Peyer's patch (tissue), 4 donors: ENCODE results near the gene PRPS2.

Experiments used
- CTCF ChIP-seq, 6 experiments: fragments of 450-650 bp in 4 of 6; fragments of 200-600 bp in 2 of 6; sonication (generic) in 1 of 6; IDR thresholded peaks; one replicate each; pipeline ENCODE4 v1.5.1; 2017 to 2019; ENCODE audit warnings: antibody characterized with exemption in 6 of 6, mild to moderate bottlenecking in 3 of 6, moderate library complexity in 1 of 6
- POLR2A ChIP-seq, 2 donors: fragments of 450-650 bp; IDR thresholded peaks; one replicate each; pipeline ENCODE4 v1.5.1; 2017; ENCODE audit warnings: antibody characterized with exemption in 2 of 2, mild to moderate bottlenecking in 2 of 2, moderate library complexity in 2 of 2

GRCh38 chrX:12871257-12871656 lies 80.0 kb downstream of the PRPS2 start:
- TF ChIP-seq CTCF (IDR thresholded peaks at IDR 0.05): no peak
- TF ChIP-seq POLR2A (IDR thresholded peaks at IDR 0.05): no peak
